ENCODE data around the gene MSL2.

DNA sequence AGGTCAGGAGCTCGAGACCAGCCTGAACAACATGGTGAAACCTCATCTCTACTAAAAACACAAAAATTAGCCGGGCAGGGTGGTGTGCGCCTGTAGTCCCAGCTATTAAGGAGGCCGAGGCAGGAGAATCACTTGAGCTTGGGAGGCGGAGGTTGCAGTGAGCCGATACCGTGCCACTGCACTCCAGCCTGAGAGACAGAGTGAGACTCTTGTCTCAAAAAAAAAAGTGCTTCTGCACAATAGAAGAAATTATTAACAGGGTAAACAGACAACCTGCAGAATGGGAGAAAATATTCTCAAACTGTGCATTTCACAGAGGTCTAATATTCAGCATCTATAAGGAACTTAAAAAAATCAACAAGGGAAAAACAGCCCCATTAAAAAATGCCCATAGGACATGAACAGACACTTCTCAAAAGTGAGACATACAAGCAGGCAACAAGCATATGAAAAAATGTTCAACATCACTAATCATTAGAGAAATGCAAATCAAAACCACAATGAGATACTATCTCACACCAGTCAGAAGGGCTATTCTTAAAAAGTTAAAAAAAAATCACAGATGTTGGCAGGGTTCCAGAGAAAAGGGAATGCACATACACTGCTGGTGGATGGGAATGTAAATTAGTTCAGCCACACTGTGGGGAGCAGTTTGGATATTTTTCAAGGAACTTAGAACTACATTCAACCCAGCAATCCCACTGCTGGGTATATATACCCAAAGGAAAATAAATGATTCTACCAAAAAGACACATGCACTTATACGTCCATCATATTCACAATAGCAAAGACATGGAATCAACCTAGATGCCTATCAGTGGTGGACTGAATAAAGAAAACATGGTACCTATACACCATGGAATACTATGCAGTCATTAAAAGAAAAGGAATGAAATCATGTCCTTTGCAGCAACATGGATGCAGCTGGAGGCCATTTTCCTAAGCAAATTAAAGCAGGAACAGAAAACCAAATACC is 75.5 kb downstream of the MSL2 start:
- TF ChIP-seq, protein P1, sequence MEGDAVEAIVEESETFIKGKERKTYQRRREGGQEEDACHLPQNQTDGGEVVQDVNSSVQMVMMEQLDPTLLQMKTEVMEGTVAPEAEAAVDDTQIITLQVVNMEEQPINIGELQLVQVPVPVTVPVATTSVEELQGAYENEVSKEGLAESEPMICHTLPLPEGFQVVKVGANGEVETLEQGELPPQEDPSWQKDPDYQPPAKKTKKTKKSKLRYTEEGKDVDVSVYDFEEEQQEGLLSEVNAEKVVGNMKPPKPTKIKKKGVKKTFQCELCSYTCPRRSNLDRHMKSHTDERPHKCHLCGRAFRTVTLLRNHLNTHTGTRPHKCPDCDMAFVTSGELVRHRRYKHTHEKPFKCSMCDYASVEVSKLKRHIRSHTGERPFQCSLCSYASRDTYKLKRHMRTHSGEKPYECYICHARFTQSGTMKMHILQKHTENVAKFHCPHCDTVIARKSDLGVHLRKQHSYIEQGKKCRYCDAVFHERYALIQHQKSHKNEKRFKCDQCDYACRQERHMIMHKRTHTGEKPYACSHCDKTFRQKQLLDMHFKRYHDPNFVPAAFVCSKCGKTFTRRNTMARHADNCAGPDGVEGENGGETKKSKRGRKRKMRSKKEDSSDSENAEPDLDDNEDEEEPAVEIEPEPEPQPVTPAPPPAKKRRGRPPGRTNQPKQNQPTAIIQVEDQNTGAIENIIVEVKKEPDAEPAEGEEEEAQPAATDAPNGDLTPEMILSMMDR (IDR thresholded peaks at IDR 0.05), result no peak
- no peak for TF ChIP-seq POLR2A (IDR thresholded peaks at IDR 0.05)

Data from testis (tissue), 2 donors.